Measurements from ENCODE around the gene YPEL3.
A peak's percentile ranks its signal among the peaks of the same experiment; 100 is the strongest.

YPEL3 gene

DNA sequence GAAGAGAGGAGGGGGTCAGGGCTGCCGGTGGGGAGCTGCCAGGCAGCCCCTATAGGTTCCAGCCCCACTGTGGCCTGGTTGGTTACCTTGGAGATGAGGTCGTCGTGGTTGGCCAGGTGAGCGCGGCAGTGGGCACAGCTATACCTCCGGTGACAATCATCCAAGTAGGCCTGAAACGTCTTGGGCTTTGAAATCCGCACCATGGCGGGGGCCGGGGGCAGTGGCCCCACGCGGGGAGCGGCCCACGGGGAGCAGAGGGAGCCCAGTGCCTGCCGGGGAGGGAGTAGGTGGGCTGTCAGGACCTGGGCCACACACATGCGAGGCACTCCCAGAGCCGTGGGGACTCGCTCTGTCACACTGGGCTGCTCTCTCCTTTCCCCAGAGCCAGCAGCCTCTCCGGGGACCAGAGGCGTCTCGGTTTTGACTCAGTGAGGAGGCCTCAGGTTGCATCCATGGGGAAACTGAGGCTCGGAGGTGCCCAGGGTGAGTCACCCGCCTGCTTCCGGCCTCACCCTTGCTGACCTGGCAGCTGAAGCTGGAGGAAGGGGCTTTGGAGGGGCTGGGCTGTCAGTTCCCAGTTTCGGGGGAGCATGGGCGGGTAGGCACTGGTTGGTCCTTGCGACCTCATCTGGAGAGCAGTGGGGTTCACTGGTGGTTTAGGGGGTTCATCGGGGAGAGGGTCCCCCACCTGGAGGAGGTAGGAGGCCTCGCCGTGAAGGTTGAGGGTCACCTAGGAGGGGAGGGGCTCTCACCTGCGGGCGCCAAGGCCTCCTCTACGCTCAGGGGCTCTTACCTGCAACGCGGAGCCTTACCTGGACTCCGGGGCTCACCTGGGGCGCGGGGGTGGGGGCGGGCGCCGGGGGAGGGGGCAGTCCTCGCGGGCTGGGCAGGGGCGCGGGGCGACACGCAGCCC is 591 bp downstream of the YPEL3 start:
- TF ChIP-seq, protein P1, sequence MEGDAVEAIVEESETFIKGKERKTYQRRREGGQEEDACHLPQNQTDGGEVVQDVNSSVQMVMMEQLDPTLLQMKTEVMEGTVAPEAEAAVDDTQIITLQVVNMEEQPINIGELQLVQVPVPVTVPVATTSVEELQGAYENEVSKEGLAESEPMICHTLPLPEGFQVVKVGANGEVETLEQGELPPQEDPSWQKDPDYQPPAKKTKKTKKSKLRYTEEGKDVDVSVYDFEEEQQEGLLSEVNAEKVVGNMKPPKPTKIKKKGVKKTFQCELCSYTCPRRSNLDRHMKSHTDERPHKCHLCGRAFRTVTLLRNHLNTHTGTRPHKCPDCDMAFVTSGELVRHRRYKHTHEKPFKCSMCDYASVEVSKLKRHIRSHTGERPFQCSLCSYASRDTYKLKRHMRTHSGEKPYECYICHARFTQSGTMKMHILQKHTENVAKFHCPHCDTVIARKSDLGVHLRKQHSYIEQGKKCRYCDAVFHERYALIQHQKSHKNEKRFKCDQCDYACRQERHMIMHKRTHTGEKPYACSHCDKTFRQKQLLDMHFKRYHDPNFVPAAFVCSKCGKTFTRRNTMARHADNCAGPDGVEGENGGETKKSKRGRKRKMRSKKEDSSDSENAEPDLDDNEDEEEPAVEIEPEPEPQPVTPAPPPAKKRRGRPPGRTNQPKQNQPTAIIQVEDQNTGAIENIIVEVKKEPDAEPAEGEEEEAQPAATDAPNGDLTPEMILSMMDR (IDR thresholded peaks at IDR 0.05; ENCODE audit: low read depth, low read length) = no peak
- Histone ChIP-seq H3K27ac (peak overlapping the region; percentile 77), H3K27me3 (ENCODE audit: insufficient read depth, low read depth, severe bottlenecking) (no peaks in the 10 kb centered on the region), H3K4me3 (ENCODE audit: low read depth, low read length) (peak overlapping the region; percentile 54), H3K9me3 (ENCODE audit: severe bottlenecking) (peaks cover 18% of the 10 kb centered on the region), H3K36me3 (peaks cover 22% of the 10 kb centered on the region)
- no peak for DNase-seq

DNA sequence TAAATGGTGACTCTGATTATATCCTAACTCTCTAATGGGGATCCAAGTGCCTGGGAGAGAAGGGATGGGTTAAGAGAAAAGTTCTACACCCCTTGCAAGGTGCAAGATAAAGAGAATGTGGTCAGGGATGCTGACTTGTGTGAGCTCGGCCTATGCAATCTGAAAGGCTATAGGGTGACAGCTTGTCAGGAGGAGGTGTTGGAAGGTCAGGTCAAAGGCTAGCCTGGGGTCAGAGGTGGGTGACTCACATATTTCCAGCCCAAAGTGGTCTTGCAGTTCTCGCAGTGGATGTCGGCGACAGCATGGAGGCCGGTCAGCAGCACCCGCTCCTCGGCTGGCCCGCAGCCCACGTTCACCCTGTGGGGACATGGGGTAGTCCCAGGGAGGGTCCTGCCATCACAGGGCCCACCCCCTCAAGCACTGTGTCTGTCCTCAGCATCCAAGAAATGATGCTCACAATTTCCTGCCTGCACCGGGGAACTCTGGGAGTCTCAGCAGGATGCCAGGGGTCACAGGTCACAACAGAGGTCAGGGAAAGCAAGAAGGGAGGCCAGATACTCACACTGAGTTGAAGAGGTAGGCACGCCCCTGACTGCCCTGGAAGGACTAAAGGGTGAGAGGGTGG is 1.4 kb downstream of the YPEL3 start:
- no peak overlapping the region; the same call in 1 of the 2 replicates for H3K27ac ChIP-seq
- H3K4me3 ChIP-seq (ENCODE audit: low read depth, low read length) = no peak overlapping the region
- no peak for DNase-seq

DNA sequence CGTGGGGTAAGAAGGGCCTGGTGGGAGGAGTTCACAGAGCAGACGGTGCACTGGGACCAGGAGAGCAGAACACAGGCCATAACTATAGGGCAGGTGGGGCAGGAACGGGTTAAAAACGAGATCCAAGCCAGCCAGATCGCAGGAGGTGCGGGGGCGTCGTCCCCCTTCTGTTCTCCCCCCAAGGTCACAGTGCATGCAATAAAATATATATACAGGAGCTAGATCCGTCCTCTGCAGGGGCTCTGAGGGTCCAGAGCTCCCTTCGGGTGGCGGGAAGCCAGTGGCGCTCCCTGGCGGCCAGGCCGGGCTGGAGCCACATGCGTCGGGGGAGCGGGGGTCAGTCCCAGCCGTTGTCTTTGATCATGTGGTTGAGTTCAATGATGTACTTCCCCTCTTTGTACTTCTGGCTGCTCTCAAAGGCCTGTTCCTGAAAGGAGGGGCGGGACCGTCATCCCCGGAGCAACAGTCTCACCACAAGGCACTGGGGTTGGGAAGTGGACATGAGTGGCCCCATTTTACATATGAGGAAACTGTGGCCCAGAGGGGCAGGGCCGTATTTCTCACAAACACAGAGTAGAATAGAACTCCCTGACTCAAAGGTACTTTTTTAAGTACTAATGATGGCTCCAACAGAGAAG is 3.5 kb downstream of the YPEL3 start:
- peaks cover 20% of the 10 kb centered on the region for H3K36me3 ChIP-seq
- peak overlapping the region; percentile 48 for H3K4me3 ChIP-seq (ENCODE audit: low read depth, low read length)
- no peaks in the 10 kb centered on the region for H3K27me3 ChIP-seq (ENCODE audit: insufficient read depth, low read depth, severe bottlenecking)
- peaks cover 12% of the 10 kb centered on the region for H3K9me3 ChIP-seq (ENCODE audit: severe bottlenecking)
- peak; percentile 86 for DNase-seq
- peak overlapping the region; percentile 92 for H3K27ac ChIP-seq
- TF ChIP-seq, protein P1 (IDR thresholded peaks at IDR 0.05; ENCODE audit: low read depth, low read length) = peak; percentile 88

More for the DNA sequence above, 1.4 kb downstream of the YPEL3 start:
- H3K36me3 ChIP-seq = peaks cover 22% of the 10 kb centered on the region
- TF ChIP-seq, protein P1 (IDR thresholded peaks at IDR 0.05; ENCODE audit: low read depth, low read length) = no peak
- H3K9me3 ChIP-seq (ENCODE audit: severe bottlenecking) = peaks cover 18% of the 10 kb centered on the region
- H3K27me3 ChIP-seq (ENCODE audit: insufficient read depth, low read depth, severe bottlenecking) = no peaks in the 10 kb centered on the region

DNA sequence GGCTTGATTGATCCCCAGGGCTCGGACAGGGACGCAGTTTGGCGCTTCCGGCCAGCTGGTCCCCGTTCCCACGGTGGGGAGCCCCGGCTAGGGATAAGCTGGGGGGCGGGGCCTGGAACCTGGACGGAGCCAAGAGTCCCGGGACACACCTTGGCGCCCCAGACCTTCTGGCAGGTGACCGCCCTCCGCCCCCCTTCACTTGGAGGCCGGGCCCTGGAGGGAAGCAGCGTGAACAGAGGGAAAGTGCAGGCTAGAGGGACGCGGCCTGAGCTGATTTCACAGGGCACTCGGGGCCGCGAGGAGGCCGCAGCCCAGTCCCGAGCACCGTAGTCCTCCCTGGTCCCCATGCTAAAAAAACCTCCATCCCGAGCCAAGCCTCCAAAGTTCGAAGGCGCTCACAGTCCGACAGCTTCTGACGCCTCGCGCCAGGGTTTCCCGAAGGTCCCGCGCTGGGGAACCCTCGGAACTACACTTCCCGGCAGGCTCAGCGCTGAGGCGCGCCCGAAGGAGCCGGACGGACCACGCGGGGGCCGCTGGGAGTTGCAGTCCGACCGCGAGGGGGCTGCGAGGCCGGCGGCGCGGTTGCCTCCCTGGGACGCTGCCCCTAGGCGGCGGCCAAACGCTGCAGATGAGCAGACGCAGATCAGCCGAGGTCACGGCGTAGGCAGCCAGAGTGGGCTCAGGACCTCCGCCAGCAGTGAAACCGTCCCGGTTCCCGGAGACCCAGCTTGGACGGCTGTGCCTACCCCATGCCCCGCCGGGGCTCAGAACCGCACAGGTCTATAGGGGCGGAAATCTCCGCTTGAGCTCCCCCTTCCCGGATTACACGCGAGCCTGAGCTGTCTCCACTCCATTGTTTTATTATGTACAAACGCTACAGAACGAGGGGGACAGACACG is 4.3 kb downstream of the YPEL3 start, which contains the start of gene TBX6:
TBX6 (minus strand) TSS at position 451 of the 899 bp plus-strand sequence. CDS start 731 bp downstream, outside the sequence.
- peak; percentile 93 for DNase-seq
- H3K4me3 ChIP-seq (ENCODE audit: low read depth, low read length) = peak within 1 kb of the TSS; percentile 48
- TF ChIP-seq, protein P1 (IDR thresholded peaks at IDR 0.05; ENCODE audit: low read depth, low read length) = peak; percentile 90
- peaks cover 17% of the 10 kb centered on the region for H3K36me3 ChIP-seq
- peaks cover 5% of the 10 kb centered on the region for H3K9me3 ChIP-seq (ENCODE audit: severe bottlenecking)
- peak within 1 kb of the TSS; percentile 92 for H3K27ac ChIP-seq
- no peaks in the 10 kb centered on the region for H3K27me3 ChIP-seq (ENCODE audit: insufficient read depth, low read depth, severe bottlenecking)

All from WERI-Rb-1 (cell line).